Kidney epithelial cell (primary cell): ENCODE results near the gene RNF8. TPM values are rescaled to one million over a fixed set of nuclear protein-coding genes. Genes with fewer than 3 reads are reported as not detected.

Experiments used
- DNase-seq: peaks from one replicate; pipeline ENCODE4 v3.0.0-alpha.2; 2010; ENCODE audit warnings: low read depth
- H3K27me3 ChIP-seq: 2 replicates; pipeline ENCODE4 v1.6.0; 2011; ENCODE audit warnings: low read length; ENCODE audit not compliant: control insufficient read depth, insufficient read depth
- H3K36me3 ChIP-seq: 2 replicates; pipeline ENCODE4 v1.5.1; 2011; ENCODE audit warnings: low read length; ENCODE audit not compliant: control insufficient read depth, insufficient read depth
- H3K4me3 ChIP-seq: 2 replicates; pipeline ENCODE4 v1.5.1; 2011; ENCODE audit warnings: low read depth, mild to moderate bottlenecking, control low read depth, low read length
- total RNA-seq: library from RNA; depleted of rRNA; stranded (reverse); fragments of >200 nt; gene quantifications from 2 replicates; pipeline ENCODE4 v1.2.3, GENCODE V29; 2015
- TF ChIP-seq, protein P1 (sequence below): IDR thresholded peaks from 2 replicates; pipeline ENCODE4 v1.5.1; 2011; ENCODE audit warnings: mild to moderate bottlenecking, moderate library complexity, low read length, control low read depth, inconsistent platforms; ENCODE audit not compliant: insufficient read depth, poor library complexity, severe bottlenecking

Gene RNF8
- total RNA-seq, 1 donor from 2014 or later = 16.8 TPM

DNA sequence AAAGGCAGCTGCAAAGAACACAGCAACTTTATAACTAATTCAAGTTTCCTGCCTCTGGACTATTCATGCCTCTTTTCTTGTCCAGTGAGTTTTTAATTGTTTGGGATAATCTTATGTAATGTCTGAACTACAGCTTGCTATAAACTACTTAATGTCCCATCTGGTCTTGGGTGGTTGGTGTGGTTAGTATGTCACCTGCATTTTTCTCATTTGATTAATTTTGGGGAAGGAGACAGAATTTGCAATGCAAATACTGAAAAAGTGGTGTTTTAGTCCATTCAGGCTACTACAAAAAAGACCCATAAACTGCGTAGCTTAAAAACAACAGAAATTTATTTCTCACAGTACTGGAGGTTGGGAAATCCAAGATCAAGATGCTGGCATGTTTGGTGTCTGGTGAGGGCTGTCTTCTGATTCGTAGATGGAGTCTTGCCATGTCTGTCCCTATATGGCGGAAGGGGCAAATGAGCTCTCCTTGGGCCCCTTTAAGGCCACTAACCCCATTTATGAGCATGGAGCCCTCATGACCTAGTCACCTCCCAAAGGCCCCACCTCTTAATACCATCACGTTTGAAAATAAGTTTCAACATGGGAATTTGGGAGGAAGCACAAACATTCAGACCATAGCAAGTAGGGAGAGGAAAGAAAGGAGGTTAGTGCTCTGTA lies 22.4 kb downstream of the RNF8 start:
- no peaks in the 10 kb centered on the region for H3K27me3 ChIP-seq
- TF ChIP-seq, protein P1, sequence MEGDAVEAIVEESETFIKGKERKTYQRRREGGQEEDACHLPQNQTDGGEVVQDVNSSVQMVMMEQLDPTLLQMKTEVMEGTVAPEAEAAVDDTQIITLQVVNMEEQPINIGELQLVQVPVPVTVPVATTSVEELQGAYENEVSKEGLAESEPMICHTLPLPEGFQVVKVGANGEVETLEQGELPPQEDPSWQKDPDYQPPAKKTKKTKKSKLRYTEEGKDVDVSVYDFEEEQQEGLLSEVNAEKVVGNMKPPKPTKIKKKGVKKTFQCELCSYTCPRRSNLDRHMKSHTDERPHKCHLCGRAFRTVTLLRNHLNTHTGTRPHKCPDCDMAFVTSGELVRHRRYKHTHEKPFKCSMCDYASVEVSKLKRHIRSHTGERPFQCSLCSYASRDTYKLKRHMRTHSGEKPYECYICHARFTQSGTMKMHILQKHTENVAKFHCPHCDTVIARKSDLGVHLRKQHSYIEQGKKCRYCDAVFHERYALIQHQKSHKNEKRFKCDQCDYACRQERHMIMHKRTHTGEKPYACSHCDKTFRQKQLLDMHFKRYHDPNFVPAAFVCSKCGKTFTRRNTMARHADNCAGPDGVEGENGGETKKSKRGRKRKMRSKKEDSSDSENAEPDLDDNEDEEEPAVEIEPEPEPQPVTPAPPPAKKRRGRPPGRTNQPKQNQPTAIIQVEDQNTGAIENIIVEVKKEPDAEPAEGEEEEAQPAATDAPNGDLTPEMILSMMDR = no peak
- H3K4me3 ChIP-seq = no peak overlapping the region
- no peaks in the 10 kb centered on the region for H3K36me3 ChIP-seq
- no peak for DNase-seq

DNA sequence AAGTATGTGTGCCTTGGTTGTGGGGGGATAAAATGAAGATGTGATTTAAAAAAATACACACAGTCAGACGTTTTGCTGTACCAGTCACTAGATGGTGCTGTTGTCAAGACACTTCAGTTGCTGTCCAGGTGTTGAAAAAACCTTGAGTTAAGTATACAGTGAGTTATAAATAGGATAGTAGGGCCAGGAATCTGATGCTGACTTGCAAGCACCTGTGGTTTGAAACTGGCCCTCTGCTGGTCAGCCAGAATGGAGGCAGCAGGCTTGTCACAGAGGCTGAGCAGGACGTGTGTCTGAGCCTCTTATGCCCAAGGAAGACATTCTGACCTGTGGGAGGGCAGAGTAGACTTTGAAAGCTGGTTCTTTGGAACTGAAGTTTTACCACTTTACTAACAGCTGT lies 27.8 kb downstream of the RNF8 start:
- TF ChIP-seq, protein P1 = peak; percentile 65
- peak; percentile 61 for DNase-seq
- Histone ChIP-seq H3K4me3 (no peak overlapping the region), H3K27me3 (no peaks in the 10 kb centered on the region), H3K36me3 (no peaks in the 10 kb centered on the region)

DNA sequence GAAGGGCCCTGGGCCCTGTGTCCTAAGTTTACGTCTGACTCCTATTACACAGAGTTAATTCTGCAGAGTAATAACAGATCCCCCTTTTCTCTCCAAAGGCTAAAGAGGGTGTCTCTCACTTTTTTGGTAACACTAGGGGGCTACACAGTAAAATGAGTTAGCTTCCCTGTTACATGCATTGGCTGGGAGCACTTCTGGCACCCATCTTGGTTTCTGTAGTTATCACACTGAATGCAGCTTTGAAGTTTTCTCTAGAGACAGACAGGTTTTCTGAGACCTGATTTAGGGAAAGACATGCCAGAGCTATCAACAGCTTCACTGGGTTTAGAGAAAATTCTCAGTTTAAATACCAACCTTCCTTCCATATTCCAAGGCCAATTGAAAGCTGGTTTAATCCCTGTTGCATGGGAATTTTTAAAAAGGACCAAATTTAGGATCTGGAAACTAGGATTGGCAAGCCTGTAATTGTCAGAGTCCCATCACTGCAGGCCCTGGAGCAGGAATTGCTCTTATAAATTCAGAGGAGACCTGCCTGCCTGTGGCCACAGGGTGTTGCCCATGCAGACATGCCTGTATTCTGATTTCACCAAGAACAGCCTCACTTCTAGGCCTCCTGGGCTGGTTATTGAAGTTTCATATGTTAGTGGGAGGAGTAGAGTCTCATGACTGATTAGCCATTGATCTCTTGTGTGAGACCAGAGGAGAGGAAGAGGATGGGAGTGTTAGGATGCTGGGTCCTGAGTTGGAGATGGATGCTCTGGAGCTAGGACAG lies 29.4 kb downstream of the RNF8 start:
- Histone ChIP-seq H3K36me3 (no peaks in the 10 kb centered on the region), H3K27me3 (no peaks in the 10 kb centered on the region), H3K4me3 (no peak overlapping the region)
- DNase-seq = no peak
- TF ChIP-seq, protein P1 = no peak

DNA sequence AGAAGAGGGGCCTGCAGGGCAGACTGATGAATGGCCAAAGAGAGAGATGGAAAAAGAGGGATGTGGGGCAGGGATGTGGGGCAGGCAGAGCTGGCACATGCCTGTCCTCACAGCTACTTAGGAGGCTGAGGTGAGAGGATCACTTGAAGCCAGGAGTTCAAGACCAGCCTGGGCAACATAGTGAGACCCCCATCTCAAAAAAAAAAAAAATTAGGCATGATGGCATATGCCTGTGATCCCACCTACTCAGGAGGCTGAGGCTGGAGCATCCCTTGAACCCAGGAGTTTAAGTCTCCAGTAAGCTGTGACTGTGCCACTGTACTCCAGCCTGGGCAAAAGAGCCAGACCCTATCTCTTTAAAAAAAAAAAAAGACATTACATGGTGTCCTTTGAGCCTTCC lies 34.8 kb downstream of the RNF8 start:
- no peak for DNase-seq
- H3K4me3 ChIP-seq = no peak overlapping the region
- H3K27me3 ChIP-seq = no peaks in the 10 kb centered on the region
- TF ChIP-seq, protein P1 = no peak
- H3K36me3 ChIP-seq = peaks cover 1% of the 10 kb centered on the region

DNA sequence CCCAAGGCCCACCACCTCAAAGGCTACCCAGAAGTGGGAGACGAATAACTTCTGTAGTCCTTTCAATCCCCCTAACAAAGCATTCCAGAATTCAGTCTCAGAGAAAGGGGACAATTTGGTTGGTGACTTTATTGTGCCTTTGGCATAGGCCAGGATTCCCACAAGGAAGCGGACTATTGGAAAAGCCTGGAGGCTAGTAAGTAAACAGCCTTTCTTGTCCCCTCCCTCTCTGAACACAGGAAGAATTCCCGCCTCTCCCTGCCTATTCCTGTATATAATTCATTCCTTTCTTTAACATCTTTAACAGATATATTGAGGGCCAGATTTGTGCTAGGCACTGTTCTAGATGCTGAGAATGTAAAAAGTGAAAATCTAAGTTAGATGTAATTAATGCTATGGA lies 36.1 kb downstream of the RNF8 start:
- no peak overlapping the region for H3K4me3 ChIP-seq
- H3K27me3 ChIP-seq = no peaks in the 10 kb centered on the region
- TF ChIP-seq, protein P1 = no peak
- H3K36me3 ChIP-seq = peaks cover 1% of the 10 kb centered on the region
- DNase-seq = no peak
